ENCODE results near the gene KCP.

The KCP gene

GRCh38 chr7:128841171-128841690, 69.3 kb downstream of the KCP start:
- DNase-seq (ENCODE audit: low read depth) = no peak

- no peak for DNase-seq (ENCODE audit: low read depth)
These were observed 70.0 kb downstream of the KCP start for GRCh38 chr7:128840326-128841170.

- DNase-seq (ENCODE audit: low read depth) = no peak
These were observed 70.7 kb downstream of the KCP start for GRCh38 chr7:128839751-128840177.

- no peak for DNase-seq (ENCODE audit: low read depth)
These were observed 71.4 kb downstream of the KCP start for GRCh38 chr7:128838981-128839731.

- DNase-seq (ENCODE audit: low read depth) = no peak
These were observed 72.3 kb downstream of the KCP start for GRCh38 chr7:128838109-128838779.

- DNase-seq (ENCODE audit: low read depth) = no peak
These were observed 73.0 kb downstream of the KCP start for GRCh38 chr7:128837521-128837921.

- no peak for DNase-seq (ENCODE audit: low read depth)
These were observed 73.7 kb downstream of the KCP start for GRCh38 chr7:128836729-128837348.

GRCh38 chr7:128835790-128836641, 74.5 kb downstream of the KCP start:
- DNase-seq (ENCODE audit: low read depth) = no peak

GRCh38 chr7:128835231-128835751, 75.2 kb downstream of the KCP start:
- DNase-seq (ENCODE audit: low read depth) = no peak

GRCh38 chr7:128833946-128834325, 76.6 kb downstream of the KCP start:
- no peak for DNase-seq (ENCODE audit: low read depth)

GRCh38 chr7:128833148-128833945, 77.2 kb downstream of the KCP start:
- peak; percentile 76 for DNase-seq (ENCODE audit: low read depth)

- DNase-seq (ENCODE audit: low read depth) = no peak
These were observed 77.7 kb downstream of the KCP start for GRCh38 chr7:128832880-128833147.

GRCh38 chr7:128831994-128832879, 78.3 kb downstream of the KCP start:
- peak; percentile 44 for DNase-seq (ENCODE audit: low read depth)

GRCh38 chr7:128831178-128831993, 79.1 kb downstream of the KCP start:
- peak; percentile 62 for DNase-seq (ENCODE audit: low read depth)

- DNase-seq (ENCODE audit: low read depth) = peak; percentile 73
These were observed 80.0 kb downstream of the KCP start, which contains the start of gene FLNC for GRCh38 chr7:128830231-128831177. Gene FLNC (plus strand): TSS chr7:128830406. CDS start chr7:128830638, 232 bp downstream.

GRCh38 chr7:128829391-128830166, 80.9 kb downstream of the KCP start:
- peak; percentile 80 for DNase-seq (ENCODE audit: low read depth)
